Fibroblast of villous mesenchyme (primary cell): ENCODE data around the gene TUBGCP3. TPM values are rescaled to one million over a fixed set of nuclear protein-coding genes. Genes with fewer than 3 reads are reported as not detected.

Experiments
- DNase-seq: peaks from one replicate; pipeline ENCODE4 v3.0.0-alpha.2; 2010; ENCODE audit warnings: low read depth
- H3K4me3 ChIP-seq: 2 replicates; pipeline ENCODE4 v1.5.1; 2011; ENCODE audit warnings: low read depth, mild to moderate bottlenecking, low read length
- CTCF ChIP-seq: IDR thresholded peaks from 2 replicates; pipeline ENCODE4 v1.5.1; 2012; ENCODE audit warnings: low read depth, mild to moderate bottlenecking, low read length; ENCODE audit not compliant: insufficient read depth
- total RNA-seq: library from RNA; depleted of rRNA; stranded (reverse); fragments of >200 nt; gene quantifications from 2 replicates; pipeline ENCODE4 v1.2.3, GENCODE V29; 2012

Gene TUBGCP3
- total RNA-seq, 1 donor: 15.5 TPM

- no peak for TF ChIP-seq CTCF
- DNase-seq: no peak
Measured at GRCh38 chr13:112474869-112475268, 113.1 kb downstream of the TUBGCP3 start.

GRCh38 chr13:112473818-112474217 is 114.1 kb downstream of the TUBGCP3 start:
- no peak for TF ChIP-seq CTCF
- H3K4me3 ChIP-seq: no peak overlapping the region
- DNase-seq: no peak

More at GRCh38 chr13:112474869-112475268, 113.1 kb downstream of the TUBGCP3 start:
- no peak overlapping the region for H3K4me3 ChIP-seq

- no peak overlapping the region for H3K4me3 ChIP-seq
- no peak for DNase-seq
- TF ChIP-seq CTCF: no peak
Measured at GRCh38 chr13:112469071-112469745, 118.7 kb downstream of the TUBGCP3 start.

- no peak overlapping the region for H3K4me3 ChIP-seq
- TF ChIP-seq CTCF: no peak
- no peak for DNase-seq
Measured at GRCh38 chr13:112468069-112468468, 119.9 kb downstream of the TUBGCP3 start.

- TF ChIP-seq CTCF: no peak
- H3K4me3 ChIP-seq: no peak overlapping the region
Measured at GRCh38 chr13:112467236-112467635, 120.7 kb downstream of the TUBGCP3 start.

GRCh38 chr13:112466132-112467058 is 121.6 kb downstream of the TUBGCP3 start:
- no peak for TF ChIP-seq CTCF
- H3K4me3 ChIP-seq: no peak overlapping the region
- DNase-seq: no peak

More at GRCh38 chr13:112467236-112467635, 120.7 kb downstream of the TUBGCP3 start:
- no peak for DNase-seq
